Heart left ventricle (tissue), 13 donors: ENCODE data around the gene TBCK.
A peak's percentile ranks its signal among the peaks of the same experiment; 100 is the strongest.

Source experiments
- POLR2A ChIP-seq, 2 donors: fragments of 450-650 bp; IDR thresholded peaks; one replicate each; pipeline ENCODE4 v1.6.1; 2017; ENCODE audit warnings: antibody characterized with exemption in 2 of 2, mild to moderate bottlenecking in 2 of 2, moderate library complexity in 2 of 2
- TF ChIP-seq, protein P1 (sequence below), 12 donors: fragments of 200-600 bp; sonication (generic) in 4 of 12; IDR thresholded peaks; one replicate each; pipeline versions ENCODE4 v1.5.0 to v1.8.0; 2018 to 2022; ENCODE audit warnings: antibody characterized with exemption in 12 of 12, mild to moderate bottlenecking in 5 of 12
- donor health status: ischemic (EF 13 %, LVEDD 7.1; RV severe dilation, severe dysfunction).
- donor health status: DM: no; HTN: yes; CAD: no.
- donor health status: DM: no; HTN: no; CAD: no.
- donor health status: ischemic (EF 25% LVEDD 6.9; RV normal size, moderate dysfunction).
- donor health status: ischemic (EF 25% LVEDD 5.7; RV mildly dilated, moderate dysfunction).
- donor health status: ischemic (EF 35%, LVEDD 5.7; RV mildly dilated, moderate dysfunction).
- donor health status: nonischemic (EF 11% LVEDD 7.7; RV severe dilation, severe dysfunction).
- donor health status: DM: yes; HTN: yes; CAD: no.
- donor health status: PGD.
- donor health status: ischemic (EF 29% LVEDD 5.4; RV normal size, mild dysfunction).
- donor health status: nonischemic (EF 23%, LVEDD 6.1; RV moderate dilation, normal function).

DNA sequence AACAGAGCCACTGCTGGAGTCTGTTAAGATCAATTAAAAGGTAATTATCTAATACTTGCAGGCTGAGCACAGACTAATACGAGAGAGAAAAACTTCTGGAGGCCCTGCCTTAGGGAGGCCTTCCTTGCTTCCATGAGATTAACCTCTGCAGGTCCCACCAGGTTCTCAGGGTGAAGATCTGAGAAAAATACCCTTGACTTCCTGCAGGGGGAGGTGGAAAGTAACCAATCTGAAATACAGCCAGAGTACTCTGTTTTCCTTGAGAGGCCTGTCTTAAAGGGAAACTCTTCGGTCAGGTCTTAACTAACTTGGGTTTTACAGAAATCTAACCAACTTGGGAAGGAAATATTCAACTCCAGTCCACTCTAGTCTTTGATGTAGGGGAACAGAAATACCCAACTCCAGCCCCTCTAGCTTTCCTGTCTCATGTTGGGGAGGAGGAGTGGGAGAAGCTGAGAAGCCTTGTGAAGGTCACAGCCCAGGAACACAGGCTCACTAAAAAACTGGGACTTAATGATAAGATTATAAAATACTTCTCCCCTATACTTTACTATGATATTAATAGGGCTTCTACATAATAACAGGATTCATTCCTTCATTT lies 77.1 kb downstream of the TBCK start:
- TF ChIP-seq POLR2A (IDR thresholded peaks at IDR 0.05): no peak
- TF ChIP-seq, protein P1, sequence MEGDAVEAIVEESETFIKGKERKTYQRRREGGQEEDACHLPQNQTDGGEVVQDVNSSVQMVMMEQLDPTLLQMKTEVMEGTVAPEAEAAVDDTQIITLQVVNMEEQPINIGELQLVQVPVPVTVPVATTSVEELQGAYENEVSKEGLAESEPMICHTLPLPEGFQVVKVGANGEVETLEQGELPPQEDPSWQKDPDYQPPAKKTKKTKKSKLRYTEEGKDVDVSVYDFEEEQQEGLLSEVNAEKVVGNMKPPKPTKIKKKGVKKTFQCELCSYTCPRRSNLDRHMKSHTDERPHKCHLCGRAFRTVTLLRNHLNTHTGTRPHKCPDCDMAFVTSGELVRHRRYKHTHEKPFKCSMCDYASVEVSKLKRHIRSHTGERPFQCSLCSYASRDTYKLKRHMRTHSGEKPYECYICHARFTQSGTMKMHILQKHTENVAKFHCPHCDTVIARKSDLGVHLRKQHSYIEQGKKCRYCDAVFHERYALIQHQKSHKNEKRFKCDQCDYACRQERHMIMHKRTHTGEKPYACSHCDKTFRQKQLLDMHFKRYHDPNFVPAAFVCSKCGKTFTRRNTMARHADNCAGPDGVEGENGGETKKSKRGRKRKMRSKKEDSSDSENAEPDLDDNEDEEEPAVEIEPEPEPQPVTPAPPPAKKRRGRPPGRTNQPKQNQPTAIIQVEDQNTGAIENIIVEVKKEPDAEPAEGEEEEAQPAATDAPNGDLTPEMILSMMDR (IDR thresholded peaks at IDR 0.05): peak; percentile 28 to 58 (median 34)
